ENCODE measurements around the gene PDE1C.

- TF ChIP-seq, protein P1, sequence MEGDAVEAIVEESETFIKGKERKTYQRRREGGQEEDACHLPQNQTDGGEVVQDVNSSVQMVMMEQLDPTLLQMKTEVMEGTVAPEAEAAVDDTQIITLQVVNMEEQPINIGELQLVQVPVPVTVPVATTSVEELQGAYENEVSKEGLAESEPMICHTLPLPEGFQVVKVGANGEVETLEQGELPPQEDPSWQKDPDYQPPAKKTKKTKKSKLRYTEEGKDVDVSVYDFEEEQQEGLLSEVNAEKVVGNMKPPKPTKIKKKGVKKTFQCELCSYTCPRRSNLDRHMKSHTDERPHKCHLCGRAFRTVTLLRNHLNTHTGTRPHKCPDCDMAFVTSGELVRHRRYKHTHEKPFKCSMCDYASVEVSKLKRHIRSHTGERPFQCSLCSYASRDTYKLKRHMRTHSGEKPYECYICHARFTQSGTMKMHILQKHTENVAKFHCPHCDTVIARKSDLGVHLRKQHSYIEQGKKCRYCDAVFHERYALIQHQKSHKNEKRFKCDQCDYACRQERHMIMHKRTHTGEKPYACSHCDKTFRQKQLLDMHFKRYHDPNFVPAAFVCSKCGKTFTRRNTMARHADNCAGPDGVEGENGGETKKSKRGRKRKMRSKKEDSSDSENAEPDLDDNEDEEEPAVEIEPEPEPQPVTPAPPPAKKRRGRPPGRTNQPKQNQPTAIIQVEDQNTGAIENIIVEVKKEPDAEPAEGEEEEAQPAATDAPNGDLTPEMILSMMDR (IDR thresholded peaks at IDR 0.05) = no peak
- TF ChIP-seq POLR2A (IDR thresholded peaks at IDR 0.05) = no peak
Measured at GRCh38 chr7:31958226-31958625, 112.0 kb downstream of the PDE1C start.
